NCI-H446 treated with DMSO at 0.1 percent for 48 hours (cell line): ENCODE data around the gene SIVA1.

Experiments
- DNase-seq: peaks from one replicate; lab custom pipeline; 2025; lab: John Stamatoyannopoulos, UW

SIVA1 gene

DNA sequence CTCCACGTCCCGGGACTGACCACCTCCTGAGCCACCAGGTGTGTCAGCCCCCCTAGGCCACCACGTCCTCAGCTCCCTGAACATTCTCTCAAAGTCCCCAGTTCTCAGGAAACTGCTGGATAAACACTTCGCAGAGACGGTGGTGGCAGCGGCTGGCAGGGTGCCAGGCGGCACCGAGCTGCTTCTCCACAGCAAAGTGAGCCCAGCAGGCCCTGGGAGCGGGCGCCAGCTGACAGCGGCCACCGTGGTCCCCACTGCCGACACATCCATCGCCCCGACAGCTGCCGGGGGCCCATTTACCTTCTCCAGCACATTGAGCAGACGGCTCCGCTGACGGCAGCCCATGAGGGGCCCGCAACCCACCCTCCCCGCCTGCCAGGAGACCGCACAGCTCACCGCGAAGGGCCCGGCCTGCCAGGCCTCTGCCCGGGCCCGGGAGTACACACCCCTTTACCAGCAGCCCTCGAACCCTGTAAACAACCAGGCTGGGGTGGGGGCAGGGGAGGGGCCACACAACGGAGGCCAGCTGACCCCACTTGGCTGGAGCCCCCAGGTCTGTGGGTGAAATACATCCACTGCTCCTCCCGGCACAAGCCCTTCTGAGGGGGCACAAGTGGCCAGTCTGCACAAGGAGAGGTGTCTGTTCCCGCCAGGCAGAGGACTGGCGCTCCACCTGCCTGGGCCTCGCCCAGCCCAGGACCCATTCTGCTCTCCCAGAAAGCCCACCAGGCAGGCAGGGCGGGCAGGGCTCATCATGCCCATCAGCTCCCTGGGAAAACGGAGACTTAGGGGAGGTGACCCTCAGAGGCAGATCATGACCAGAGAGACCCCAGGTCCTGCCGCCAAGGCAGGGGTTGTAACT, 32.1 kb downstream of the SIVA1 start:
- DNase-seq = no peak

DNA sequence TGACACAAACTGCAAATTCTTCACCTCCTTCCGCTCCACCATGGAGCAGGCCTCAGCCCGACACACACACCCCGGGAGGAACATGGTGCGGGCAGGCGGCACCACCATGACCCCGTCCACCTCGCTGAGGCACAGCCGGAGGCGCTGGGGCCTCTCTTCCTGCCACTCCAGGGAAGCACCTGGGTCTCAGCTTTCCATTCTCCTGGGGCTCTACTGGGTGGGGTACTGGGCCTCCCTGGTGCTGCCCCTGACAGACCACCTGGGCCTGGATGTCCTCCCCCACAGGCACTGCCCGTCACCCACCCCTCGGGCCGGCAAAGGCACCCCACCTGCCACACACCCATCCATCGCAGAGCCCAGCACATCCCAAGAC, 32.7 kb downstream of the SIVA1 start:
- DNase-seq = no peak

DNA sequence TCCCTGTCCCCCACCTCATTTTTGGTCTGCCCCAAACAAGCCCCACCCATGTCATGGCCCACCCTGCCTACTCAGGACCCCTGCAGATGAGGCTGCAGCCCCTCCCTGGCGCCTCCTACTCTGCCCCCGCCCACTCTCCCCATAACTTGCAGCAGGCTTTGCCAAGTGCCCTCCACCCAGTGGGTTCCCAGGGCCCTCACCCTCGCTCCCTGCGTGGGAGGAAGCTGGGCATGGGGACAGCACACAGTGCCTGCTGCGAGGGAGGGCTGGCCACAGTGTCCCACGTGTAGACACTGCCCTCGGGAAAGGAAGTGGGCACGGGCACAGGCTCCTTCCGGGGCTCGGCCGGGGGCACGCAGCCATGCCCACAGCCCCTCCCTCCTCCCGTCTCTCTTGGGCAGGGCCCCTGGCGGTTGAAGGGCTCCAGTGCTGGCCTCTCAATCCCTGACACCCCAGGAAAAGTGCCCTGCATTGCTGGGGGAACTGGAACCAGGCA, 33.2 kb downstream of the SIVA1 start:
- DNase-seq = no peak

DNA sequence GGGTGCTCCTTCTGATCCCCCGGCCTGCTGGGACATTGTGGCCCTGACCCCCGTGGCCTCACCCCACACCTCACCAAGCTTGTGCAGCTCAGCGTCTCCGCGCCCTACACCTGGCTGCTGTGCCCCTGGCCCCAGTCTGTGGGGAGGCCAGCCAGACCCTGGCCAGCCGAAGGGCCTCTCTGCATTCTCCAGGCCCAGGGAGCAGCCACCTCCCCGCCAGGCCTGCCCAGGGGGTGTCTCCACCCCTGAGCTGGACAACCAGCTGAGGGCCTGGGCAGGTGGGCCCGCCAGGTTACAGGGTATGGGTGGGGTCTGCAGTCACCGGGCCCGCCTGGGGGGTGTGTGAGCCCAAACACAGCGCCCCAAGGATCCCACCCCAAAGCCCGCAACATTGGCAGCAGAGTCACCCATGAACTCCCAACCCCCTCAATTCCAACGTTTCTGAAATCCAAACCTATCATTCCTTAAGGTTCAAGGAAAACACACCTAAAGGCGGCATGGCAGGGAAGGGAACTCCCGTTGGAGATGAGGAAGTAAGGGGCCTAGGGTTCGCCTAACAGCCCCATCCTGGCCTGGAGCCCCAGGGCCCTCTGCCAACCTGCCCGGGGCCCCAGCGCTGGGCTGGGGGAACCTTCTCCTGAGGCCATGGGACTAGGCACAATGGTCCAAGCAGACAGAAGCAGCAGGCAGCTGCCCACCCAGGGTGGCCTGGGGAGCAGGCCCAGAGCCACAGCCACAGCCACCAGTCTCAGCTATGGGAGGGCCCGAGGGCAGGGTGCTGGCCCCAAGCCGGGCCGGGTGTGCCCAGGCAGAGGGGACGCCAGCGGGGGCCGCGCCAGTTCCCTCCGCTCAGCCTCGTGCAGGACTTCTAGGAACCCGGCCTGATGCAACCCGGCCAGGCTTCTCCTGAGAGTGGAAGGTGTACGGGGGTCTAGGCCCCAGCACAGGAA, 34.1 kb downstream of the SIVA1 start:
- no peak for DNase-seq

DNA sequence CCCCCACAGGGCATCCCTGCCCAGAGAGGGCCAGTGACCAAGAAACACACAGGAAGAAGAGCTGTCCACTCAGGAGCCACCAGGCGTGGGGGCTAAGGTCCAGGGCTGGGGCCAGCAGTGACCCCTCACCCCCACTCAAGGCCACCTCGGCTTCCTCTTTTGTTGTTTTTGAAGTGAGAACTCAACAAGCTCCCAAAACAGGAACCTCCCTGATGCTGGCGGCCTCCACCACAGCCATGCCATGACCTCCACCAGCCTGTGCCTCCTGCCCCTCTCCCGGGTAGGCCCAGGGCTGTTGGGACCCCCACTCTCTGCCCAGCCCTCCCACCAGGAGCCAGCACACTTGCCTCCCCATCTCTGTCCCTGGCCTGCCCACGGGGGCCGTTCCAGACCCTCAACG, 34.8 kb downstream of the SIVA1 start:
- DNase-seq = no peak

DNA sequence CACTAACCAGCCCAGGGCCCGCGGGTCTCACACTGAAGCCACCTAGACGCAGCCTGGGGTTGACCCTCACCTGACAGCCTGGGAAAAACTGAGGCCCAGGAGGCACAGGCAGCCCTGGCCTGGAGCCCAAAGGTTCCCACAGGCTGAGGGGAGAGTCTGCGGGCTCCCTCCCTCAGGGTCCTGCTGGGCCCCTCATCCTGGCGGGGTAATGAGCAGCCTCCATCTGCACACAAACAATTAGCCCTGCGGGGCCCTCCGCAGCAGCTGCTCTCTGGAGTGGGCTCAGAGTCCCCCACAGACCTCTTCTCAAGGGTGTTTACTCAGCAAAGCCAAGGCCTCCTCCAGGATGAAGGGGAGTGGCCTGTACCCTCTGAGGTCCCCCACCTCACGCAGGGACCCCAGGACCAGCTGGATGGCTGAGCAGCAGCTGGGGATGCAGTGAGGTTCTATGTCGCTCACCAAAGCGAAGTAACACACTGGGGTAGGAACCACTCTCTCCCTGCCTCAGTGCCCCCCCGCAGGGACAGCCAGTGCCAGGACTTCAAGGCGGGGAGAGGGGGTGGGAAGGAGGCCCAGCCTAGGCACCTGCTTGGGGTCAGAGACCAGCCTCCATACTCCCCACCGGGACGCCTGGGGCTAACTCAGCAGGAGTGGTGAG, 35.3 kb downstream of the SIVA1 start:
- no peak for DNase-seq

DNA sequence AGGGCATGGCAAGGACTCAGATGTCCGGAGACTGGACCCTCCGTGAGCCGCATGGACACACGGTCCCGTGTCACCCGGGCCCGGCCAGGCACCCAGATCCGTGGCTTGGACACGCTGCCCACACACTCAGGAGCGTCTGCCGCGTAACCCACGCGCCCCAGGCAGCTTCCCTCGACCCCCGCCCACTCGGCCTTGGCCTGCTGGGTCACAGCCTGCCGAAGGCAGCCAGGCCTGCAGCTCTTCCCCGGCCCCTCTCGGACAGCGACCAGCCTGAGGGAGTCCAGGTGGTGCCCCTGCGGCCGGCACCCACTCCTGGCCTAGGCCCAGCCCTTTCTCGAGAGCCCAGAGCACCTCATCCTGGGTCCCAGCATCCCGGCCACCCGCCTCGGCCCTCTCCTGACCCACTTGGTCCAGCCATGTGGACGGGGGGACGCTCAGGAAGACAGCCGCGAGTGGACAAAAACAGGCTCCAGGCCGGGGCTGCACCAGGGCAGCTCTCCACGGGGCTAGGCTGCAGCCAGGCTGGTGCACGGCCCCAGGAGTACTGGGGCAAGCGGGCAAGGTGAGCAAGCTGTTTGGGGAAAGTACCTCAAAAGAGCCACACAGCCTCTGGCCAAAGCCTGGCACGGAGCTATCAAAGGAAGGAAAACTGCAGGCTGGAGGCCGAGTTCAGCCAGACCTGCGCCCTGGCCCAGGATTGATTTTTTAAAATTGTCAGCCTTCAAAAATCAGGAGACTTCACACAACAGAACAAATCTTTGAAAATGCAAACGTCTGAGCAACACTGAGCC, 36.1 kb downstream of the SIVA1 start:
- no peak for DNase-seq

DNA sequence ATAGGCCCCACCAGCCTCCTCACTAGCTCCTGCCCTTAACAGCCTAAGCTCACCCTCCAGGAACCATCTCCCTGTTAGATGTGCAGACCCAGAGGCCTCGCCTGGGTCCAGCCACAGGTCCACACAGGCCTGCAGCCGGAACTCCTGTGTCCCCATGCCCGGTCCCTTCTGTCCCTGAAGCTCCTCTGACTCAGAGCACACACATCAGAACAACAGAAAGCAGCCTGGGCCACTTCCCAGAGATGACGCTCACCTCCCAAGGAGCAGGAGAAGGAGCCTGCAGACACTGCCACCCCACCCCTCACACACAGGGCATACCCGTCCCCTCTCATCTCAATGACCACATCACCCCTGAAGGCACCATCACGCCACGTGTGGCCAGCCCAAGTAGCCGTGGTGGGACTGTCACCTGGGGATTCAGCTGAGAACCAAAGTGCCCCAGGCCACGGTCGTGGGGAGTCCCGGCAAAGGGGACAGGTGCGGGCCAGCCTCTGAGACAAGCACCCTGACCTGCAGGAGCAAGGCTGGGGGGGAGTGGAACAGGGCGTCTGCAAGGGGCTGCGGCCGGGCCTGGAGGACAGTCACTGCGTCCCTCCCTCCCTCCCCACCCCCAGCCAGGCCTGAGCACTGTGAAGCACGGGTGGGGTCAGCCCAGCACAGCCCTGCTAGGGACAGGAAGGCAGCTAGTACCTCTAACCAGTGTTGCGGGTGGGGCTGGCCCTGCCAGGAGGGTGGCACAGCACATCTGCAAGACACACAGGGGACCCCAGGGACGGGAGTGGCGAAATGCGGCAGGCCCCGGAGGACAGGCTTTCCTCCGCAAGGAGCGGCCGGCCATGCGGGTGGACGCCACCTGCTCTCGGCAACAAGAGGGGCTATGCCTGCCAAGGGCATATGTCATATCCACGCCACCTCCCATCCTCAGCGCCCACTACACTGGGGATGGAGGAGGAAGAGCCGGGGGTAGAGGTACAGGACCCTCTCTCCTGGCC, 37.1 kb downstream of the SIVA1 start:
- DNase-seq = no peak

DNA sequence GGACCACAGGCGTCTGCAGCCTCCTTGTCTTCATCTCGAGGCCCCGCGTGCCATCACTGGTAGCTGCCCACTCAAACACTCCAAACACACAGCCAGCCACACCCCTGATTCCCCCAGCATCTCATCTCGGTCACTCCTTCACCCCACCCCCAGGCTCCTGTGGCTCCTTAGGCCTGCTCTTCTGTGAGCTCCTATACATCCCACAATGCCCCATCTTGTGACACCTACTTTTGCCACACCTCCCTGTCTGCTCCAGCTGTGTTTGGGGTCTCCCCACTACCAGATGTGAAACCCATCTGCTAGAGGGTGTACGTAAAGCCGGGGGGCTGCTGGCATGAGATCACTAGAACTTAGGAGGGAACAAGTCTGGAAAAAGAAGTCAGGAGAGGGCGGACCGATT, 38.5 kb downstream of the SIVA1 start:
- no peak for DNase-seq

DNA sequence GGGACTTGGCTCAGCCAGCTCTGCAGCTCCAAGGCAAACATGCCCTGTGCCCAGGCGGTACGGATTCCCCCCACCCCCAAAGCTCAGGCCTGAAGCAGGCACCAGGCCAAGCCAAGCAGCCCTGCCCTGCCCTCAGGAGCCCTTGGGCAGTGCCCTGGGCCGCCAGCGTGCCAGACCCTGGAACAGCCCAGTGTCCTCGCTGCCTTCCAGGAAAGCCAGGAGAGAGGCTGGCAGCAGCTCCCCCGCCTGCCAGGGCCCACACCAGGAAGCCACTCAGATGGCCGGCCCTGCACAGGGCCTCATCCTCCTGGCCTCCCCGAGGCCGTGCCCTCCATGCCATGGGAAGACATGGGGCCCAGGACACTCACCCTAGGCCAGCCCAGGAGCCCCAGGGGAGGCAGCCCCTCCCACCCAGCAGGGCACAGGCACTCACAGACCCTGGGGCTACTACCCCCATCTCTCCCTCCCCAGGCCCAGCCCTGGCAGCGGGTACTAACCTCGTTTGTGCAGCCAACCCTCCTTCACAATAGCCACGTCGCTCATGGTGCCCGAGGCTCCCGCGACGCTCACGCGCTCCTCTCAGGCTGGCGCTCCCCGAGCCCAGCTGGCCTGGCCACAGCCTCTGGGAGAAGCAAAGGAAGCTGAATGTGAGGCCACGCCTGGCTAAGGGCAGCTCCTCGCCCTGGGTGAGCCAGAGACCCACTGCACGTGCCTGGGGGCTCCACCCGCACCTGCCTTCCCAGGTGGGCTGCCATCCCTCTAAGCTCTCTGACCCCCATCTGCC, 39.3 kb downstream of the SIVA1 start:
- DNase-seq = no peak

DNA sequence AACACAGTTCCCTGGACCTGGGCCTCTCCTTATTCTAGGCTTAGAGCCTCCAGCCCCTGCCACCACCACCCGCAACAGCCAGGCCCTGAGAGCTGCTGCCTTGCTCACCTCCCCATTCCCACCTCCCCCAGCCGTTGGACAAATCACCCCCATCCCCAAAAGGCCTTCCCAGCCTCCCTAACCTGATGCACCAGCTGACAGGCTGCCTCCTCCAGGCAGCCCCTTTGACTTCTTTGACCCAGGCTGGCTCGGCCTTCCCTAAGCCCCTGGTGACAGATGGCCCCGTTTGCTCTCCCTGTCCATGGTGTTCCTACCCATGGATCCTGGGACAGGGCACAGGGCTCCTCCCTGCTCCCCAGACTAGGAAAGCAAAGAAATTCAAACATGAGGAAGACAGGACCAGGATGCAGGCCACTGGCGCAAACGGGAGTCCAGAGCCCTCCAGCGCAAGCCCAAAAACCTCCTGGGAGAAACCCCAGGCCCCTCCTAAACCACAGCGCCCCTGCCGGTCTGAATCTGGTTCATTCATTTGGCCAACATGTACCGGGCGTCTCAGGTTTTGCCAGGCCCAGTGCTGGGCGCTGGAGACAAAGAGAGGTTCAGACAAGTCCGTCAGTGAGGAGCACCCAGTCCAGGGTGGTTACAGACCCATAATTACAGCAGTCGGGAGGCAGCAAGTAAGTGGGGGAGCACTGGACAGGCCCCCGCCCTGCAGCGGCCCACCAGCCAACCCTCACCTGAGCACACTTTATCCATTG, 40.2 kb downstream of the SIVA1 start:
- no peak for DNase-seq

DNA sequence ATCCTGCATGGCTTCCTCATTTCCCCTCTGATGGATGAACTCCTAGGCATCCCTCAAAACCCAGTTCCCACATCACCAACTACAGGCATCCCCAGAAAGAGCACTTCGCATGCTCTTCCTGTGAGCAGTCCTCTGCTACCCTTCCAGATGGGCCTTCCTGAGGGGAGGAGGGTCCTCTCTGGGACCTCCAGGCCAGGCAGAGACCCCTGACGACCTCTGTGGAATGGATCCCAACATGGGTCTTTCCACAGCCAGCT, 40.7 kb downstream of the SIVA1 start:
- DNase-seq = no peak

DNA sequence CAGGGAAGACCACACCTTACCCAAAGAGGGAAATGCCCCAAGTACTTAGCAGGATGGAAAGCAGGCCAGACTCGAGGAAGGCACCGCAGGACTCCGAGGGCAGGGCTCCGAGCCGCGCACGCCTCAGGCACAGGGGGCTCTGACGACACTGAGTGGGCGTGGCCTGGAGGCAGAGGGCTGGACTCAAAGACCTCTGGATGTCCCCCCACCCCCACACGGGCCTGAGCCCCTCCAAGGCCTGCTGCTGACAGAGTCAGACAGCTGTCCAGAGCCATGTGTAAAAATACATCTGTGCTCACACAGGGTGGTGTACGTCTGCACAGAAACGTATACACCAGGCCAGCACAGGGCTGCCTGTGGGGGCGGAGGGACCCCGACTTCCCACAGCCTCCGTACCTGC, 41.2 kb downstream of the SIVA1 start:
- DNase-seq = no peak

DNA sequence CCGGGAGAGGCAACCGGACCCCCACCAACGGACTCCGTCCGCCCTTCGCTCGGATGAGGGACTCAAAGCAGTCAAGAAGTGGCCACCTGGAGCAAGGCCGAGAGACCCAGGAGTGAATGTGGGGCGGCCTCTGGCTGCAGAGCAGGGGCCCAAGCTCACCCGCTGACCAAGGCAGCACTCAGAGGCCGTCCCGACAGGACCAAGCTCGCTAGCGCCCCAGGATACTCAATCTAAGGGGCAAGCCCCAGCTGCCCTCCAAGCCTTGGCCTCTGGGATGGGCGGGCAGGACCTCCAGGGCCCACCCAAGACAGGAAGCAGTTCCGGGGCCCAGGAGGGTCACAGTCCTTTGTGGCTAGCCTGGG, 41.7 kb downstream of the SIVA1 start:
- DNase-seq = no peak

DNA sequence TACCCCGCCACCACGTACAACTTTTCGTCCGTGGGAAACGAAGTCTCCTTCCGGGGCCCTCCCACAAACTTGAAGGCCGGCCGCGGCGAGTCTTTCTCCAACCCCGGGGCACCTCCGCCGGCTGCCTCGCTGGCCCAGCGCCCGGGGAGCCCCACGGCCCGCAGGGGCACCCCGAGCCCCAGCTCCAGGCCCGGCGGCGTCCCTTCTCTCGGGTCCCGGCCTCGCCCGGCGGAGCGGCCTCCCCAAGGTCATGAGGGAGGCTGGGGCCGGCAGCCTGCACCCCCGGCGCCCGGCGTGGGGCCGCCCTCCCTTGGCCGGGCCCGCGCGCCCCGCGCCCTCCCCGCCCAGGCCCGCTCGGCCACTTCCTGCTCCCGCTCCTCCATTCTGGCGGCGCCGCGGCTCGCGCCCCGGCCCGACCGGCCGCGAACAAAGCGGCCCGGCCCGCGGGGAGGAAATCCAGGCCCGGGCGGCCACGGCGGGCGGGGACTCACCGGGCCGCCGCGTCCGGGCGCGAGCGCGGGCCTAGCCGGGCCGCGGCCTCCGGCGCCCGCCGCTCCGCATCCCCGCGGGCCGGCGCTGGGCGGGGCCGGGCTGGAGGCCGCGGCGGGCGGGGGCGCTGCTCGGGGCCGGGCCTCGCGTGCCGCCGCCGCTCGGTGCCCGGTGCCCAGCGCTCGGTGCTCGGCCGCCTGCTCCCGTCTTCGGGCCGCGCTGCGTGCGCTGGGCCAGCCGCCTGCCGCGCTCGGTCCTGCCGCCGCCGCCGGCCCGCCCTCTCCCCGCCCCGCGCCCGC, 42.2 kb downstream of the SIVA1 start, which contains the start of gene AKT1:
Gene AKT1 (minus strand): TSS at position 756 of the 788 bp plus-strand sequence. CDS start 3,105 bp downstream, outside the sequence.
- no peak for DNase-seq

DNA sequence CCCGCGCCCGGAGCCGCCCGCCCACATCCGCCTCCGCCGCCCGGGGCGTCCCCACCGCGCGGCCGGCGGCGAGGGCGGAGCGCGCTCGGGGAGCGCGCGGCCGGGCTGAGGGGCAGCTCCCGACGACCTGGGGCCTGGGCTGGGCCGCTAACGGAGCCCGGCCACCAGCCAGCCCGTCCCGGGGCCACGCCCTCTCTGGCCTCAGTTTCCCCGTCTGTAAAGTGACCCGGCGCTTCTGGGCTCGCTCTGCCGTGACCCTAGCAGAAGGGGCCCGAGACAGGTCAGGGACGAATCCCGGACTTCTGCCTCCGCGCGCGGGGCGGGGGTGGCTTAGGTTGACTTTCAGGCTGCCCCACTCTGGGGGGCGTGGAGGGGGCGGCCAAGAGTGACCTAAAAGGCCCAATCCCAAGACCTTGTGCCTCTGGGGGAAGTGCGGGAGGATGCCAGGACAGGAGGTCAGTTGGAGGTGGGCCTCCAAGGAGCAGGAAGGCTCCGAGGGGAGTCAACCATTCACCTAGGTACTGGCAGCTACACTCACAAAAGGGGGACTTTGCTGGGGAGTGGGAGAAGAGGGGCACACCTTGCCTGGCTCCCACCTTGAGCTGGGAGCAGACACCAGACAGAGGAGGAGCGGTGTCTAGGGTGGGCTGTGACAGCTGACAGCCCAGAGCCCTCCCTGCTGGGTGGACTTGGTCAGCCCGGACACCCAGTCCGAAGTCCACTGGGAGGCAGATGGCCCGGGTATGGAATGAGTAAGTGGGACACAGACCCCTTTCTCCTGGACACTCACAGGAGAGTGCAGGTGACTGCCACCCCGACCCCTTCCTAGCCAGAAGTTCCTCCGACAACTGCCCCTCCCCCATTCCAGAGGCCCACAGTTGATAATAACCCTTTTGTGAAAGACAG, 43.1 kb downstream of the SIVA1 start:
- no peak for DNase-seq

DNA sequence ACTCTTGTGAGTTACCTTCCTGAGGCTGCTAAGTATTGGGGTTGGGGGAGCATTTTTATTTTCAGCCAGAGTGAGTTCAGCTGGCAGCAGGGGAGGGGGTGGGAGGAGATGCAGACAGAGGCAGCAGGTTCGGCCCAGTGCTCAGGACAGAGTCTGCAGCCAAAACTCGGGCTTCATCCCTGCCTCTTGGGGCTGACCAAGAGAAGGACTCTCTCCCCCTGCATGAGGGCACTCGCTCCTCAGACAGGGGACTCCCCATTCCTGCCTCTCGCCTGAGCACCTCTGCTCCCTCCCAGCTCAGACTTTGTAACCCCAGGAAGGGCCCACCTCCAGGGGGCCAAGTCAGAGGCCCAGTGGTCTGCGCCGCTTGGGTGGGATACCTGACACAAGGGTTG, 43.7 kb downstream of the SIVA1 start:
- no peak for DNase-seq
